ENCODE results near the gene TMEFF1.
A peak's percentile ranks its signal among the peaks of the same experiment; 100 is the strongest.

TMEFF1 gene

GRCh38 chr9:100575765-100576386, 102.9 kb downstream of the TMEFF1 start:
- DNase-seq (ENCODE audit: low read depth in 2 of 2) = no peak

- no peak for DNase-seq (ENCODE audit: low read depth in 2 of 2)
These were observed 105.0 kb downstream of the TMEFF1 start, which contains the start of gene CAVIN4 for GRCh38 chr9:100577776-100578448. Gene CAVIN4 (plus strand): TSS chr9:100578079. CDS start chr9:100578144, 65 bp downstream.

- DNase-seq (ENCODE audit: low read depth in 2 of 2) = no peak
These were observed 105.7 kb downstream of the TMEFF1 start for GRCh38 chr9:100578610-100579009.

GRCh38 chr9:100579665-100580064, 106.7 kb downstream of the TMEFF1 start:
- DNase-seq (ENCODE audit: low read depth in 2 of 2) = no peak

GRCh38 chr9:100580257-100580656, 107.3 kb downstream of the TMEFF1 start:
- DNase-seq (ENCODE audit: low read depth in 2 of 2) = no peak

- no peak for DNase-seq (ENCODE audit: low read depth in 2 of 2)
These were observed 108.1 kb downstream of the TMEFF1 start for GRCh38 chr9:100581081-100581480.

- DNase-seq (ENCODE audit: low read depth in 2 of 2) = no peak
These were observed 108.7 kb downstream of the TMEFF1 start for GRCh38 chr9:100581661-100582060.

GRCh38 chr9:100583014-100583802, 110.3 kb downstream of the TMEFF1 start:
- no peak for DNase-seq (ENCODE audit: low read depth in 2 of 2)

- DNase-seq (ENCODE audit: low read depth in 2 of 2) = no peak
These were observed 112.0 kb downstream of the TMEFF1 start for GRCh38 chr9:100584951-100585350.

- DNase-seq (ENCODE audit: low read depth in 2 of 2) = no peak
These were observed 113.1 kb downstream of the TMEFF1 start for GRCh38 chr9:100586093-100586492.

- no peak for DNase-seq (ENCODE audit: low read depth in 2 of 2)
These were observed 114.4 kb downstream of the TMEFF1 start for GRCh38 chr9:100587375-100587774.

GRCh38 chr9:100589582-100589981, 116.6 kb downstream of the TMEFF1 start:
- DNase-seq (ENCODE audit: low read depth in 2 of 2) = no peak

- DNase-seq (ENCODE audit: low read depth in 2 of 2) = no peak
These were observed 117.5 kb downstream of the TMEFF1 start for GRCh38 chr9:100590481-100590880.

- DNase-seq (ENCODE audit: low read depth in 2 of 2) = no peak
These were observed 118.2 kb downstream of the TMEFF1 start for GRCh38 chr9:100591139-100591538.

GRCh38 chr9:100591639-100592412, 118.9 kb downstream of the TMEFF1 start:
- DNase-seq (ENCODE audit: low read depth in 2 of 2) = no peak

- DNase-seq (ENCODE audit: low read depth in 2 of 2) = no peak
These were observed 122.6 kb downstream of the TMEFF1 start for GRCh38 chr9:100595391-100596199.

GRCh38 chr9:100597236-100597635, 124.3 kb downstream of the TMEFF1 start:
- DNase-seq (ENCODE audit: low read depth in 2 of 2) = no peak

- DNase-seq (ENCODE audit: low read depth in 2 of 2) = peak; percentile 38 to 63
These were observed 125.7 kb downstream of the TMEFF1 start for GRCh38 chr9:100598641-100599145.

GRCh38 chr9:100600521-100601079, 127.7 kb downstream of the TMEFF1 start:
- DNase-seq (ENCODE audit: low read depth in 2 of 2) = no peak

- DNase-seq (ENCODE audit: low read depth in 2 of 2) = no peak
These were observed 128.3 kb downstream of the TMEFF1 start for GRCh38 chr9:100601216-100601615.

Measured in stimulated activated CD8-positive, alpha-beta memory T cell treated with anti-CD3 and anti-CD28 coated beads, Interleukin-2, amount 100 ng/mL, for 1 hour (primary cell).